Right renal cortex interstitium (tissue), 3 donors: ENCODE results near the gene ADIPOR2. TPM values are rescaled to one million over a fixed set of nuclear protein-coding genes. Genes with fewer than 3 reads are reported as not detected.
"Not testable (repeated sequence)": the region's sequence is repeated elsewhere in the genome, so short reads cannot be mapped to it uniquely, and the experiment has no call there.

Experiments
- DNase-seq, 3 donors: peaks; one replicate each; pipeline ENCODE4 v3.0.0-alpha.2; 2013; ENCODE audit warnings: low read depth in 3 of 3, low spot score in 2 of 3
- polyA plus RNA-seq, 3 donors: library from polyadenylated mRNA; unstranded; fragments of 120-200 nt; gene quantifications; one replicate each; pipeline ENCODE4 v1.2.1, GENCODE V29; 2013; ENCODE audit not compliant: insufficient read length in 3 of 3

Gene ADIPOR2
- polyA plus RNA-seq, 3 donors = 49.3 to 52.2 (median 49.5) TPM

DNA sequence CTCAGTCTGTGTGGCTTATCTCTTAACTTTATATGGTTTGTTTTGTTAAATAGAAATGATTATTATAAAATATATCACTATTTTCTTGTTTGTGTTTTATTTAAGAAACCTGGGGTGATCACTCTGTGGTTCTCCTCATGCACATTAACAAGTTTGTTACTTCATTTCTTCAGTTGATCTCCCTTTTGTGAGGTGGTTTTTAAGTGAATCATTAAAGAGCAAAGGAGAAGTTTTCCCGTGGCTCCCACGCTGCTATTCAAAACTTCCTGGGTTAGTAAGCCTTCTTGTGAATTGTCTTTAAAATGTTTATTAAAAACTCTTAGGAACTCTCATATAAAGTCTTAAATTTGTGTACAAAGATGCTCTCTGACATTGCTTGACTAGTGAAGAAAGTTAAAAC is 11.8 kb downstream of the ADIPOR2 start:
- DNase-seq = no peak

DNA sequence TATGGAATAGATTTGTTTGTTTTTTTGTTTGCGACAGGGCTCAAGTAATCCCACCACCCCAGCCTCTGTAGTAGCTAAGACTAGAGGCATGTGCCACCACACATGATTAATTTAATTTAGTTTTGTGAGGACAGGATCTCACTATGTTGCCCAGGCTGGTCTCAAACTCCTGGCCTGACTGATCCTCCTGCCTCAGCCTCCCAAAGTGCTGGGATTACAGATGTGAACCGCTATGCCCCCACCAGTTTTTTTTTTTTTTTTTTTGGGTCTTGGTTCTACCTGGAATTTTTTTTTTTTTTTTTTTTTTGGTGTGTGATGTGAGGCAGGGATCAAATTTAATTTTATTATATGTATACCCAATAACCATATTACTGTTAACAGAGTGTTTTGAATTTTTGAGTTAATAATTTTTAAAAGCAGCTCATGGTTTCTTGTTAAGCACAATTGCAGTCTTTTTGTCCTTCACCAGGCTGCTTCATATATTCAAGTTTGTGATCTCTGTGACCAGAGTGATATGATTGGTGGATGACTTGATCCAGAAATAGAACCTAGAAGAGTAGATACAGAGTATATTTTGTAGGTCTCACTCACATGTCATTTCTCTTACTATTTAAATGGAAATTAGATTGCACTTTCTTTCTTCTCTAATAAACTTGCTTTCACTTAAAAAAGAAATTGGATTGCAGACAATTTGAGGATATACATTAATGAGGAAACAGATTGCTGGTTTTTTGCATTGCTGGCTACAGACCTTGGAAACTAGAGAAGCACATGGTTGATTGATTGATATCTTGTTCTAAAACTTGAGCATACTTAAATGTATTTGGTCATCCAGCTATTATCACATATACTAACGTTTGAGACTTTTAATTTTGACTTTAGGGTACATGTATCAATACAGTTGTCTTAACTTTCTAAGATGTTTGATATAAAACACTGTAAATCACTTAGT is 13.2 kb downstream of the ADIPOR2 start:
- DNase-seq = no peak

DNA sequence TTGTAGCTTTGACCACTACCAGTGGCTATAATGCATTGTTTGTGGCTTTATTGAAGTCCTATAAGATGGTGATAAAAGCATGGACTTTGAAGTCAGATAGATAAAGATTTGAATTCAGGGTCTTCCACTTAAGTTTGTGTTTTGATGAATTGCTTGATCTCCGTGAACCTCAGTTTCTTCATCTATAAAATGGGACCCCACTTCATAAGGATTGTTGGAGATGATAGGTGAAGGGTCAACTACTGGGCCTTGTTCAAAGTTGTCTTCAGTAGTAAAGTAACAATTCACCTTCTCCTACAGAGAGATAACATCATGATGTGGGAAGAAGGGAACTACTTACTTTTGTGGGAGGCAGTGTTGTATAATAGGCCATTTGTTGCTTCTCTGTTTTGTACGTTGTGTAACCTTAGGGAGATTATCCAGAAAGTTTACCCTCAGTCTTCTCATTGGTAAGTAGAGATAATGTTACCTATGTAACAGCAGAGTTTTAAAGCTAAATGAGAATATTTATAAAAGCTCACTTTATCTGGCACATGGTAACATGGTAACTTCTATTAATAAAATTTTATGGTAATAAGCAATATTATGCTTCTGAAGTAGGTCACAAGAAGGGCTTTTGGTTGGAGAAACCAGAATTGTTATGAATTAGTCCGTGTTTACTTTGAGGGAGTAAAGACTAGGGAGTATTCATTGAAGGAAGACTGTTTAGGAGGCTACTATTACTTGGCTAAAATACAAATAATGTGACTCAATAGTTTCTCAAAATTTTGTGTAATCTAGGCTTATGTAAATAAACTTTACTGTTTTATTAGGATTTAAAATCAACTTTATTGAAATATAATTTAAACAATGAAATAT is 15.1 kb downstream of the ADIPOR2 start:
- DNase-seq = no peak

DNA sequence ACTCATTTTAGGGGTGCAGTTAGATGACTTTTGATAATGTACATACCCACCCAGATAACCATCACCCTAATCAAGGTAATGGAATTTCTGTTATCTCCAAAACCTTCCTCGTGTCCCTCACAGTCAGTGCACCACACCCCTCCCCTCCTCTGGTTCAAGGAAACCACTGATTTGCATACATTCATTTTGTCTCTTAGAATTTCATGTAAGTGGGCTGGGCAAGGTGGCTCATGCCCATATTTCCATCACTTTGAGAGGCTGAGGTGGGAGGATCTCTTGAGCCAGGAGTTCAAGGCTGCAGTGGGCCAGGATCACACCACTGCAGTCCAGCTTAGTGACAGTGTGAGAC is 15.7 kb downstream of the ADIPOR2 start:
- DNase-seq = no peak

DNA sequence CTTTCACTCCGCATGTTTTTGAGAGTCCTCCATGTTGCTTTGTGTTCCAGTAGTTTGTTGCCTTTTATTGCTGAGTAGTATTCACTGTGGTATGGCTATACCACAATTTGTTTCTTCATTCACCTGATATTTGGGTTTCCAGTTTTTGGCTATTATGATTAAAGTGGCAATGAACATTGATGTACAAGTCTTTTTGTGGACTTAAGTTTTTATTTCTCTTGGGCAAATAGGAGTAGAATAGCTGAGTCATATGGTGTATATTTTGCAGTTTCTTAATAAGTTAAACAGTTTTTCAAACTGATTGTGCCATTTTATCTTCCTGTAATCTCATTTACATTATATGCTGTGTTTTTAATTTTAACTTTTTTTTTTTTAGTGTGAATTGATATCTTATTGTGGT is 16.2 kb downstream of the ADIPOR2 start:
- DNase-seq = no peak

DNA sequence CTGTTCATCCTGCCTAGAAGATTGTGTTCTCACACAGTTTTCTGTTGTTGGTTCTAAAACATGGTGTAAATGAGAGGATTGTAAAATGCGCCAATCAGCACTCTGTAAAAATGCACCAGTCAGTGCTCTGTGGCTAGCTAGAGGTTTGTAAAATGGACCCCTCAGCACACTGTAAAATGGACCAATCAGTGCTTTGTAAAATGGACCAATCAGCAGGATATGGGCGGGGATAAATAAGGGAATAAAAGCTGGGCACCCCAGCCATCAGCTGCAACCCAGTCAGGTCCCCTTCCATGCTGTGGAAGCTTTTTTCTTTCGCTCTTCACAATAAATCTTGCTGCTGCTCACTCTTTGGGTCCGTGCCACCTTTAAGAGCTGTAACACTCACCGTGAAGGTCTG is 19.1 kb downstream of the ADIPOR2 start:
- not testable (repeated sequence) for DNase-seq

DNA sequence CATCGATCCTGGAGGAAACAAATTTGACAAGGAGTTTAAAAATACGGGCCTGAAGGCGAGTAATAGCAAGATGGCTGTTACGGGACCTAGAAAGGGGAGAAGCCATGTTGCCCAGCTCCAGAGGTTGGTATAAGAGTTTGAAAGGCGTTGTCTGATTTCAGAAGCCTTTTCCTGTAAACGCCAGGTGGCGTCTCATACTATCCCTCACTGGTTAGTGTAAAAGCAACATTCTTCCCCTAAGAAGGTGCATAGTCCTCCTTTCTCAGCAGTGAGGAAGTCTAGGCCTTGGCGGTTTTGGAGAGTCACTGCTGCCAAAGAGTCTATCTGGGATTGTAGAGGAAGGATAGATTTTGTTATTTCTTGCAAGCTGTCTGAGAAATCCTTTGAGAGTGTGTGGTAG is 20.0 kb downstream of the ADIPOR2 start:
- not testable (repeated sequence) for DNase-seq

DNA sequence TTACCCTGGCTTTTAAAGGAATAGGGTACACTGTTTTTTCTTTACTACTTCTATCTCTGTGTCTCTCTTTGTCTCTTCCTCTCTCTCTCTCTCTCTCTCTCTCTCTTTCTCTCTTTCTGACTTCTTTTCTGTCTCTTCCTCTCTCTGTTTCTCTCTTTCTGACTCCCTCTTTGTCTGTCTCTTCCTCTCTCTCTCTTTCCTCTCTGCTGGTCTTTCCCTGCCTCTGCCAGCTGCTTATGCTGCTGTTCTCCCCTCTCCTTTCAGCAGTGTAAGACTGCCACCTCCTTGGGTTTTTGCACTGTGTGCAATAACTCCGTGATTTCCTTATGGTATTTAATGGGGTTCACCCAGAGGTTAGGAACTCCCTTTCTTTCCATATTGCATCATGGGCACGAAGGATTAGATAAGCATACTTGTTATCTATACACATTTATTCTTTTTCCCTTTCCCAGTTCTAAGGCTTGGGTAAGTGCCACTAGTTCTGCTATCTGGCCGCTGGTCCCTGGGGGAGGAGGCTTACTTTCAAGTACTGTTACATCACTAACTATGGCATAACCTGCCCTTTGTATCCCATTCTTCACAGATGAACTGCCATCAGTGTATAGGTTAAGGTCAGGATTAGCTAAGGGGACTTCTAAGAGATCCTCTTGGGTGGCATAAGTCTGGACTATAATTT is 20.8 kb downstream of the ADIPOR2 start:
- not testable (repeated sequence) for DNase-seq

DNA sequence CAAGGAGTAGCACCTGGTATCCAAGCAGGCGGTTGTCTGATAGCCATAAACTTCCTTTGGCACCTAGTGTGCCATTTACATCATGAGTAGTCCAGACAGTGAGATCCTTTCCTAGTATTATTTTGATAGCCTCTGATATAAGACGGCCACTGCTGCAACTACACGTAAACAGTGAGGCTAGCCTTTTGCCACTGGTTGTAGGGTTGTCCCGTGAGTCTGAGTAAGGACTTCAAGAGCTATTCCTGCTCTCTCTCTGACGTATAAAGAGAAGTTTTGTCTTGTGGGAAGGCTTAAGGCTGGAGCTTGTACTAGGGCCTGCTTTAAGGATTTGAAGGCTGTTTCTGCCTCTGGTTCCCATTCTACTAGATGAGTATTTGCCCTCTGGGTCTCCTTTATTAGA is 21.4 kb downstream of the ADIPOR2 start:
- not testable (repeated sequence) for DNase-seq

DNA sequence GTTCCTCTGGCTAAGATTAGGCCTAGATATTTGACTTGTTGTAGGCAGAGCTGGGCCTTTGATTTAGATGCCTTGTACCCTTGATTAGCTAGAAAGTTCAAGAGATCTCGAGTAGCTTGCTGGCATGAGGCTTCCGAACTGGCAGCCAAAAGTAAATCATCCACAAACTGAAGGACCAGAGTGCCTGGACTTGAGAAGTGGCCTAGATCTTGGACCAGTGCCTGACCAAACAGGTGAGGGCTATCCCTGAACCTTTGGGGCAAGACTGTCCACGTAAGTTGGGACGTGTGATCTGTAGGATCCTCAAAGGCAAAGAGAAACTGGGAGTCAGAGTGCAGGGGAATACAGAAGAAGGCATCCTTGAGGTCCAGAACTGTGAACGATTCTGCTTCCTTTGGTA is 22.0 kb downstream of the ADIPOR2 start:
- DNase-seq = not testable (repeated sequence)

DNA sequence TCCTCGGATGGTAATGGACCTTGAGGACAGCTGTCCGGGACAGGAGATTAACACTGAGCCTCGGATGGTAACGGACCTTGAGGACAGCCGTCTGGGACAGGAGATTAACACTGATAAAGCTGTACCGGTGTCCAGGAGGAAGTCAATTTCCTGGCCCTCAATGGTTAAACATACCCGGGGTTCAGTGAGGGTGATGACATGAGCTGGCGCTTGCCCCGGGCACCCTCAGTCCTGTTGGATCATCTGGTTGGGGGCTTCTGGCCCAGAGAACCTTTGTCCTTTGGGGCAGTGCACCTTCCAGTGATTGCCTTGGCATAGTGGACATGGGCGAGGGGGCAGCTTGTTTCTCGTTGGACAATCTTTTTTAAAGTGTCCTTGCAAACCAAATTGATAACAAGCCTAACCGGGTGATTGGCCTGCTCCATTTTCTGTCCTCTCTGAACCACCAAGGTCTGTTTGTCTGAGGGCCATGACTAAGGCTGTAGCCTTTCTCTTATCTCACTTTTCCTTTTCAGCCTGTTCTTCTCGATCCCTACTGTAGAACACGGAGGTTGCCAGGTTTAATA is 23.0 kb downstream of the ADIPOR2 start:
- DNase-seq = not testable (repeated sequence)

DNA sequence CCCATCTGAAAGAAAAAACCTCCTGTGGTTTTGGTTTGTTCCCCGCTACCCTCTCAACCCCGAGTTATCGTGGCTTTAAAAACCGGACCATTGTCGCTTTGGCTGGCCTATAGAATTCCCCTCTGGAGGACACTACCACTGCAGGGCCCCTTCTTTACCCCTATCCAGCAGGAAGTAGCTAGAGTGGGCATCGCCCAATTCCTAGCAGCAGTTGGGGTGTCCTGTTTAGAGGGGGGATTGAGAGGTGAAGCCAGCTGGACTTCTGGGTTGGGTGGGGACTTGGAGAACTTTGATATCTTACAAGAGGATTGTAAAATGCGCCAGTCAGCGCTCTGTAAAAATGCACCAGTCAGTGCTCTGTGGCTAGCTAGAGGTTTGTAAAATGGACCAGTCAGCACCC is 24.6 kb downstream of the ADIPOR2 start:
- not testable (repeated sequence) for DNase-seq

DNA sequence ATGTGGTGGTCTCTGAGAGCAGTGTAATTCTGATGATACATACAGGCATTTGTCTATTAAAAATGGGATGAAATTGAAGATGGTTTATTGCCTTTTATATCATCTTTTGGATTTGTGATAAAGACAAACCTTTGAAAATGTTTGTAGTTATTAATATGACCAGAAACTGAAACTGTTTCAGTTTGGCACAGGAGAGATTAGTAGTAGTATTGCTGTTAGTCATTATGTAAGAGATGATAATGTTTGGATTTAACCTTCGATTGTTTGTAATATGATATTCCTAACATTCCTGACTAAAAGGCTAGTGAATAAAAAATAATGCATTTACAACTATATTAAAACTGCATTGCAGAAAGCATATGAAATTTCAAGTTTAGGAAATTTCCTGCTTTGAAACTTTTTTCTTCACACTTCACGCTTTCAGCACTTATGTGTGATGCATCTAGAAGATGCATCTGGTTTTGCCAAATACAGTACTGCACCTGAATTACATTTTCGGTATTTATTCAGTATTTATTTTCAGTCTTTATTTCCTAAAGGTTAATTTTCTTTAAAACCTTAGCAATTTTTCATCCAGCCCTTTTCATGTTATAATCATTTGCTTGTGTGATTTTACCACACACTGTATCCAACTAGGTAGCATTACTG is 25.5 kb downstream of the ADIPOR2 start:
- no peak for DNase-seq

DNA sequence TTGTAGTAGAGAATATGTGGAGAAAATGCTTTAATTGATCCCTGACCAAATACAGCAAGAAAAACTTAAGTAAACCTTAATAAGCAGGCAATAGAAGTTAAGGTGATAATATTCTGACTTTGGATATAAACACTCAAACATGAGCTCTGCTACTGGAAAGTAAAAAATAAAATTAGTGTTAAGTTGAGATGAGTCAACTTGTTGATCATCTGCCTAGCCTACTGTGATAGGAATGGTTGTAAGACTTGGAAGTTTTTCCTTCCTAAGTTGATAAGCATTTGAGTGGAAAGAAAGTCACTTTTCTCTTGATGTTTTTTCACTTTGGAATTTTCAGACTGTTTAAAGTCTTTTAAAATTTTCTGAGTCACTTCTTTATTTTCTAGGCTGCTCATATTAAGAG is 26.0 kb downstream of the ADIPOR2 start:
- DNase-seq = no peak

DNA sequence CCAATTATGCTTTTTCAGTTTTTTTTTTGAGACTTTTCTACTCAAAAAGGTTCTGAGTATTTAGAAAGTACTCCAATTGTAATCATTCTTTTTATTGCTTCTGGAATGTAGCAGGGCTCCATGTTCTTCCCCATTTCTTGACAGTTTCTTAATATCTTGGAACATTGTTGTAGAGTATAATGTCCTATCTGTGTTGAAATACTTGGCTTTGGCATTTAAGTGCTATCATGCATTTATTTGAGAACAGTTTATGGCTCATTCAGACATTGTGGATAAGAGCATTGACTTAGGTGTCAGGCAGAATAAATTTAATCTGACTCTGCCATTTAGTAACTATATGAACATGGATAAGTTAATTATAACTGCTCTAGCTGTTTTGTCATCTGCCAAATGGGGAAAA is 28.3 kb downstream of the ADIPOR2 start:
- no peak for DNase-seq

DNA sequence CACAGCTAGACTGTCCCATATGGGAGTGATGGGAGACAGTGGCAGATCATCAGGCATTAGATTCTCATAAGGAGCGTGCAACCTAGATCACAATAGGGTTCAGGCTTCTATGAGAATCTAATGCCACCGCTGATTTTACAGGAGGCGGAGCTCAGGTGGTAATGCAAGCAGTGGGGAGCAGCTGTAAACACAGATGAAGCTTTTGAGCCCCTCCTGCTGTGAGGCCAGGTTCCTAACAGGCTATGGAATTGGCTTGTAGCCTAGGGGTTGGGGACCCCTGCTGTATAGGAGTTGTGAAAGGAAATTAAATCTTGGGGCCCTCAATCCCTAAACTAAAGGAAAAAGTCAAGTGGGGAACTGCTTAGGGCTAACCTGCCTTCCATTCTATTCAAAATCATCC is 29.6 kb downstream of the ADIPOR2 start:
- DNase-seq = no peak

DNA sequence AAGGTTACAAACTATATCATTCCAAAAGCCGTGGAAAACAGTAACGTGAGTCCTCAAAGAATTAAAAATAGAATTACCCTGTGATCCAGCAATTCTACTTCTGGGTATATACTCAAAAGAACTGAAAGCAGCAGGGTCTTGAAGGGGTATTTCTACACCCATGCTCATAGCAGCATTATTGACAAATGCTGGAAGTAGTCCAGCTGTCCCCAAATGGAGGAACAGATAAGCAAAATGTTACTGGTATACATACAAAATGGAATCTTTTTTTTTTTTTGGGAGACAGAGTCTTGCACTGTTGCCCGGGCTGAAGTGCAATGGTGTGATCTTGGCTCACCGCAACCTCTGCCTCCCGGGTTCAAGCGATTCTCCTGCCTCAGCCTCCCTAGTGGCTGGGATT is 32.9 kb downstream of the ADIPOR2 start:
- DNase-seq = no peak

DNA sequence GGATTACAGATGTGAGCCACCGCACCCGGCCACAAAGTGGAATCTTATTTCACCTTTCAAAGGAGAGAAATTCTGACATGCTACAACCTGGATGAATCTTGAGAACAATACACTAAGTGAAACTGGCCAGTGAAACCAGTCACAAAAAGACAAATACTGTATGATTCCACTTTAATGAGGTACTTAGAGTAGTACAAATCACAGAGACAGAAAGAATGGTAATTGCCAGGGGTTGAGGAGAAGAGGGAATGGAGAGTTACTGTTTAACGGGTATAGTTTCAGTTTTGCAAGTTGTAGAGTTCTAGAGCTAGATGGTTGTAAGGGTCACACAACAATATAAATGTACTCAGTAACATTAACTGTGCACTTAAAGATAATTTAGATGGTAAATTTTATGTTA is 33.4 kb downstream of the ADIPOR2 start:
- no peak for DNase-seq

DNA sequence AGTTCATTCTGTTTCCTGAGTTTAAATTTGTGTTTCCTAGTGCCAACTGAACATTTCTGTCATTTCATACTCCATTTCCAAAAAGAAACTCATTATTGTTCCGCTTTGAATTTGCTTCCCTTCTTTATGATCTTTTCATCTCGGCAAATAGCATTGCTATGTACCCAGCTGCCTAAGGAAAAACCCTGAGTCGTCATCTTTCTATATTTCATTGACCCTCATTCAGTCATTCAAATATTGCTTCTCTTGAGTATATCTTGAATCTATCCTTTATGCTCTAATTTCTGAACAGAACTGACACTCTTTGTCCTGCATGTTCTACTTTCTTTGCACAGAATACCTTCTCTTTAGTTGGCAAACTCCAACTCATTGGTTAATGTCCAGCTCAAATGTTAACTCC is 35.9 kb downstream of the ADIPOR2 start:
- no peak for DNase-seq

DNA sequence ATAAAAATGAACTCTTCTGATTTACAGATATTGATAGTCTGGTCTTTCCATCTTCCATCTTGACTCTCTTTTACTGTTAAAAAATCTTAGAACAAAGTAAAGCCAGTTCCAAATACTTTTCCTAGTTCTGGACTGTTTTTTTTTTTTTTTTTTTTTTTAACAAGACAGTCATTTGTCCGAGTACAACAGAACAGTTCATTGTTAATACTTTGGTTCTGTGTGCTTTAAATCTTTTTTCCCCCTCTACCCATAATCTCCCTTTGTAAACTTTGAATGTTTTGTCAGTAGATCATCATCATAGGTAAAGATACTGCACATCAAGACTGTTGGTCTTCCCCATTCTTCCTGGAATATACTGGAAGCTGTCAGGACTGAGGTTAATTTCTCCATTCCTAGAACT is 38.0 kb downstream of the ADIPOR2 start:
- DNase-seq = no peak
